Adrenal gland (tissue), 5 donors: Measurements from ENCODE around the gene TPK1.

Experiments
- CTCF ChIP-seq, 6 experiments: fragments of 450-650 bp in 4 of 6; fragments of 200-600 bp in 2 of 6; sonication (generic) in 1 of 6; IDR thresholded peaks; 1 replicate in 5 of 6; 2 replicates in 1 of 6; pipeline versions ENCODE4 v1.5.1 to v1.8.0; 2016 to 2021; ENCODE audit warnings: antibody characterized with exemption in 6 of 6, mild to moderate bottlenecking in 2 of 6, moderate library complexity in 1 of 6
- POLR2A ChIP-seq, 2 donors: fragments of 450-650 bp; IDR thresholded peaks; one replicate each; pipeline ENCODE4 v1.6.1; 2017; ENCODE audit warnings: antibody characterized with exemption in 2 of 2, mild to moderate bottlenecking in 2 of 2, moderate library complexity in 1 of 2
- donor health status: DM: no; HTN: no; CAD: no.

GRCh38 chr7:144873316-144873845 is 37.5 kb upstream of the TPK1 start:
- TF ChIP-seq CTCF (IDR thresholded peaks at IDR 0.05): no peak
- no peak for TF ChIP-seq POLR2A (IDR thresholded peaks at IDR 0.05)
